RWPE2 (cell line): Measurements from ENCODE around the gene MCM3AP.

Source experiments
- ATAC-seq: fragments of 200-7000 bp; cut with Tn5 transposase; 3 replicates; pipeline ENCODE4 v1.9.1; 2021; ENCODE audit warnings: low read depth
- DNase-seq: peaks from one replicate; pipeline ENCODE4 v3.0.0-alpha.2; 2020; ENCODE audit warnings: low spot score
- H3K27ac ChIP-seq: fragments of 450-650 bp; 2 replicates; pipeline ENCODE4 v1.5.1; 2017; ENCODE audit warnings: mild to moderate bottlenecking; ENCODE audit not compliant: poor library complexity, severe bottlenecking
- H3K27me3 ChIP-seq: fragments of 250-450 bp; sonication (Bioruptor Pico); 2 replicates; pipeline ENCODE4 v1.5.1; 2021; ENCODE audit warnings: mild to moderate bottlenecking, moderate library complexity; ENCODE audit not compliant: insufficient read depth, poor library complexity, severe bottlenecking
- H3K36me3 ChIP-seq: fragments of 250-450 bp; sonication (Bioruptor Pico); 2 replicates; pipeline ENCODE4 v1.5.1; 2020; ENCODE audit warnings: low read depth, mild to moderate bottlenecking, moderate library complexity
- H3K4me1 ChIP-seq: fragments of 250-450 bp; sonication (Bioruptor Pico); 2 replicates; pipeline ENCODE4 v1.5.1; 2021; ENCODE audit warnings: mild to moderate bottlenecking, moderate library complexity; ENCODE audit not compliant: insufficient read depth, poor library complexity, severe bottlenecking
- H3K4me3 ChIP-seq: fragments of 250-450 bp; sonication (Bioruptor Pico); 2 replicates; pipeline ENCODE4 v1.5.1; 2021; ENCODE audit warnings: mild to moderate bottlenecking, moderate library complexity; ENCODE audit not compliant: severe bottlenecking
- H3K9me3 ChIP-seq: fragments of 250-450 bp; sonication (Bioruptor Pico); 2 replicates; pipeline ENCODE4 v1.5.1; 2021; ENCODE audit warnings: mild to moderate bottlenecking, moderate library complexity; ENCODE audit not compliant: severe bottlenecking
- CTCF ChIP-seq: fragments of 450-650 bp; IDR thresholded peaks from one replicate; pipeline ENCODE4 v1.5.1; 2017; ENCODE audit warnings: mild to moderate bottlenecking, moderate library complexity; ENCODE audit not compliant: poor library complexity, severe bottlenecking

MCM3AP gene

GRCh38 chr21:46219591-46220239 is 65.7 kb downstream of the MCM3AP start:
- peaks cover 83% of the 10 kb centered on the region for H3K36me3 ChIP-seq
- ATAC-seq (no peak), DNase-seq (no peak)

GRCh38 chr21:46218906-46219590 is 66.4 kb downstream of the MCM3AP start:
- Histone ChIP-seq H3K36me3 (peaks cover 81% of the 10 kb centered on the region), H3K9me3 (no peaks in the 10 kb centered on the region)
- no peak for TF ChIP-seq CTCF

More at GRCh38 chr21:46219591-46220239, 65.7 kb downstream of the MCM3AP start:
- Histone ChIP-seq H3K4me3 (no peak overlapping the region), H3K9me3 (no peaks in the 10 kb centered on the region), H3K4me1 (no peaks in the 10 kb centered on the region), H3K27me3 (no peaks in the 10 kb centered on the region), H3K27ac (no peak overlapping the region)
- TF ChIP-seq CTCF, result no peak

GRCh38 chr21:46217511-46218196 is 67.8 kb downstream of the MCM3AP start:
- DNase-seq (peak; percentile 51), ATAC-seq (no peak)
- Histone ChIP-seq H3K4me1 (no peaks in the 10 kb centered on the region), H3K27me3 (no peaks in the 10 kb centered on the region), H3K27ac (no peak overlapping the region), H3K9me3 (no peaks in the 10 kb centered on the region), H3K4me3 (no peak overlapping the region), H3K36me3 (peaks cover 78% of the 10 kb centered on the region)
- no peak for TF ChIP-seq CTCF

More at GRCh38 chr21:46218906-46219590, 66.4 kb downstream of the MCM3AP start:
- Histone ChIP-seq H3K4me1 (no peaks in the 10 kb centered on the region), H3K27ac (no peak overlapping the region), H3K4me3 (no peak overlapping the region), H3K27me3 (no peaks in the 10 kb centered on the region)
- no peak for ATAC-seq
- no peak for DNase-seq

GRCh38 chr21:46216132-46216747 is 69.2 kb downstream of the MCM3AP start:
- TF ChIP-seq CTCF, result no peak
- H3K4me3 ChIP-seq, result no peak overlapping the region
- ATAC-seq, result no peak
- H3K9me3 ChIP-seq, result no peaks in the 10 kb centered on the region
- DNase-seq, result peak; percentile 60
- H3K27ac ChIP-seq, result no peak overlapping the region
- no peaks in the 10 kb centered on the region for H3K4me1 ChIP-seq
- peaks cover 78% of the 10 kb centered on the region for H3K36me3 ChIP-seq
- no peaks in the 10 kb centered on the region for H3K27me3 ChIP-seq
